Skin epidermis (tissue), 12 donors: Measurements from ENCODE around the gene DOLK.
"Not testable (repeated sequence)": the region's sequence is repeated elsewhere in the genome, so short reads cannot be mapped to it uniquely, and the experiment has no call there.

ENCODE experiments used
- H3K27ac ChIP-seq, 21 experiments: fragments of 200-600 bp; sonication (generic) in 11 of 21; one replicate each; pipeline ENCODE4 v1.5.0; 2020; ENCODE audit warnings: mild to moderate bottlenecking in 3 of 21, inconsistent platforms in 2 of 21, moderate library complexity in 2 of 21
- H3K4me3 ChIP-seq, 7 experiments: fragments of 200-600 bp; sonication (generic) in 2 of 7; one replicate each; pipeline ENCODE4 v1.5.0; 2020; ENCODE audit warnings: inconsistent platforms in 2 of 7, mild to moderate bottlenecking in 2 of 7, moderate library complexity in 1 of 7

Gene DOLK

GRCh38 chr9:128947527-128948301 lies at the start of gene DOLK, which contains the start of gene NUP188:
TSS of gene DOLK (minus strand) at chr9:128947603. CDS start at chr9:128947303, 300 bp downstream.
TSS of gene NUP188 (plus strand) at chr9:128947699. CDS start at chr9:128947720, 21 bp downstream.
- H3K27ac ChIP-seq, result peak within 1 kb of the TSS; percentile 67 to 98 (median 94)
- H3K4me3 ChIP-seq, result peak within 1 kb of the TSS; percentile 60 to 96 (median 74)

DNA sequence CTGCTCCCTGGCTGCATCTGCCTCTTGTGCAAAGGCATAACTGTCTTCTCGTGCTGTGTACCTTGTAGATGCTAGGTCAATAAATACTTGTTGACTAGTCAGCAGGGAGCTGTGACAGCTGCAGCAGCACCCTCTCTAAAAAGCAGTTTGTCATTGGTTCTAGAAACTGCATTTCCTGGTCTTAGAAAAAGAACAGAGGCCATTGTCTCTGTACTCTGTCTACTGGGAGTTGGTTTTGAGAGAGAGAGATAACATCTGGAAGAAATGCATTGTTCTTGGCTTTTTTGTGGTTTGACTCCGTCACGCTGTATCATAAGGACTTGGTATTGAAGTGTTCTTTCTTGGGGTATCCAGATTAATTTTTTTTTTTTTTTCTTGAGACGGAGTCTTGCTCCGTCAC lies 48.4 kb upstream of the DOLK start:
- no peak overlapping the region for H3K4me3 ChIP-seq
- no peak overlapping the region for H3K27ac ChIP-seq

- no peak overlapping the region for H3K27ac ChIP-seq
These were observed 45.6 kb upstream of the DOLK start for GRCh38 chr9:128992995-128993394.

DNA sequence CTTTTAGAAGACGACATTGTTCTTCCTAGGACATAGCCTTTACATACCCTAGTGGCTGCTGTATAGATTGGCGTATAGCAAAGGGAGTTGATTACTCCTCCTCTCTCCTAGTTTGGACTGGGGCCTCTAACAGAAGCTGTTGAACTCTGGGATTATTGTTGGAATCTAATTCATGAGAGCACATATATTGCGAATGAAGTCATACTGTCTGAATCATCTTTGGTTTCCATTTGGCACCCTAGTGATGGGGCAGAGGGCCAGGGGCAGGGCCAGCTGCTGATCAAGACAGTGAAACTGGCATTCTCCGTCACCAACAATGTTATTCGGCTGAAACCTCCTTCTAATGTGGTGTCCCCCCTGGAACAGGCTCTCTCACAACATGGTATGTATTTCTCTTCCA lies 40.4 kb upstream of the DOLK start:
- Histone ChIP-seq H3K4me3 (no peak overlapping the region), H3K27ac (peak overlapping the region in 10 of 21 experiments; percentile 5 to 69 (median 40))

More at GRCh38 chr9:128992995-128993394, 45.6 kb upstream of the DOLK start:
- no peak overlapping the region for H3K4me3 ChIP-seq

DNA sequence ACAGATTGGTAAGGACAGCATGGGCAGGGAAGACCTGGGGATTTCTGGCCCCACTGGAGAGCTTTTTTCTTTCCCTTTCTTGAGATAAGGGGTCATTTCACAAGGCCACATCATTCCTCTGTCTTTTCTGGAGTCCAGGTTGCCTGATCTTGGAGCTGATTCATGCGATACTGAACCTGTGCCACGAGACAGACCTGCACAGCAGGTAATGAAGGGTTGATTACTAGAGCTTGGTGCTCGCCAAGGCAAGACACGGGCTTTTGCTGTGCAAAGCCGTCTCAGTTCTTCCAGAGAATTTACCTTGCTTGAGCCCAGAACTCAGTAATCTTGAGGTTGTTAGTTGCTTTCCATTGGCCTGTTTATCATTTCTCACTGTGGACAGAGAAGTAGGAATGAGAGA lies 39.3 kb upstream of the DOLK start:
- Histone ChIP-seq H3K27ac (peak overlapping the region in 3 of 21 experiments; percentile 14 to 35 (median 33)), H3K4me3 (no peak overlapping the region)

GRCh38 chr9:128983536-128983935 lies 36.1 kb upstream of the DOLK start:
- Histone ChIP-seq H3K27ac (no peak overlapping the region), H3K4me3 (no peak overlapping the region)

DNA sequence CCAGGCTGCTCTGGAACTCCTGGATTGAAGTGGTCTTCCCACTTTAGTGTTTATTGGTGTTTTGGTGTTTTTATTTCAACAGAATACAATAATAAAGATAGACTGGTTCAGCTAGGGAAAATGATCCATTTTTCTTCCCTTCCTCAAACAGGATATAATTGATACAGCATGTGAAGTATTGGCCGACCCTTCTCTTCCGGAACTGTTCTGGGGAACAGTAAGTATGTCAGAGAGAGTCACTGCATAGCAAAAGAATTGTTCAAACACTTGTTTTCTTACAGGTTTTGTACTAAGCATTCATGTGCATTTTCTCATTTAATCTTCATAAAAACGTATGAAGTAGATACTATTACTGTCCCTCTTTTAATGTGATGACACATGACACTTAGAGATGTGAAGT lies 31.7 kb upstream of the DOLK start:
- H3K4me3 ChIP-seq, result no peak overlapping the region
- no peak overlapping the region for H3K27ac ChIP-seq

- H3K27ac ChIP-seq, result no peak overlapping the region
- no peak overlapping the region for H3K4me3 ChIP-seq
These were observed 25.6 kb upstream of the DOLK start for GRCh38 chr9:128972956-128973355.

DNA sequence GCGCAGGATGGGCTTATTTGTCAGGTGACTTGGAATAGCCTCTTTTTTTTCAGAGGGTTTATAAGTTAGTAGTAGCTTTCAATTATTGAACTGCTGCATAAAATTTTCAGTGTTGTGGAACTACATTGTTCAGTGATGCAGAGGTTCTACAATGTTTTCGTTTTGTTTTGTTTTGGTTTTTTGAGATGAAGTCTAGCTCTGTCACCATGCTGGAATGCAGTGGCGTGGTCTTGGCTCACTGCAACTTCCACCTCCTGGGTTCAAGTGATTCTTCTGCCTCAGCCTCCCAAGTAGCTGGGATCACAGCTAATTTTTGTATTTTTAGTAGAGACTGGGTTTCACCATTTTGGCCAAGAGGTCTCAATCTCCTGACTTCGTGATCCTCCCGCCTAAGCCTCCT lies 22.1 kb upstream of the DOLK start:
- Histone ChIP-seq H3K27ac (no peak overlapping the region), H3K4me3 (no peak overlapping the region)

DNA sequence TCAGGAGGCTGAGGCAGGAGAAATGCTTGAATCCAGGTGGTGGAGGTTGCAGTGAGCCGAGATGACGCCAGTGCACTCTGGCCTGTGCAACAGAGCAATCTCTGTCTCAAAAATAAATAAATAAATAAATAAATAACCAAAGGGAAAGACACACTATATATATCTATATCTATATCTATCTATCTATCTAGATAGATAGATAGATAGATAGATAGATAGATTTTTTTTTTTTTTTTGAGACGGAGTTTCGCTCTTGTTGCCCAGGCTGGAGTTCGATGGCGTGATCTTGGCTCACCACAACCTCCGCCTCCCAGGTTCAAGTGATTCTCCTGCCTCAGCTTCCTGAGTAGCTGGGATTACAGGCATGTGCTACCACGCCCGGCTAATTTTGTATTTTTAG lies 14.0 kb upstream of the DOLK start:
- not testable (repeated sequence) for H3K4me3 ChIP-seq, H3K27ac ChIP-seq

DNA sequence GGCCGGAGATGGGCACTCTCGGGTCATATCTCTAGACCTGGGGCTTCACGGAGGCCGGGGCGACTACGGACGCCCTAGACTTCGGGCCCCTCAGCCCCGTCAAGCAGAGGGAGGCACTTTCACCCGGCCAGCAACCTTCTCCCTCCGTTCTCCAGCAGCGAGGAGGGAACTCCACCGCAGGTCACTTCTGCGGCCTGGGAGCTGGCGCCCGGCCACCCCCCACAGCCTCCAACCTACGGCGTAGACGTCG lies 201 bp downstream of the DOLK start:
- Histone ChIP-seq H3K27ac (peak overlapping the region; percentile 23 to 98 (median 94)), H3K4me3 (peak overlapping the region; percentile 60 to 96 (median 74))

DNA sequence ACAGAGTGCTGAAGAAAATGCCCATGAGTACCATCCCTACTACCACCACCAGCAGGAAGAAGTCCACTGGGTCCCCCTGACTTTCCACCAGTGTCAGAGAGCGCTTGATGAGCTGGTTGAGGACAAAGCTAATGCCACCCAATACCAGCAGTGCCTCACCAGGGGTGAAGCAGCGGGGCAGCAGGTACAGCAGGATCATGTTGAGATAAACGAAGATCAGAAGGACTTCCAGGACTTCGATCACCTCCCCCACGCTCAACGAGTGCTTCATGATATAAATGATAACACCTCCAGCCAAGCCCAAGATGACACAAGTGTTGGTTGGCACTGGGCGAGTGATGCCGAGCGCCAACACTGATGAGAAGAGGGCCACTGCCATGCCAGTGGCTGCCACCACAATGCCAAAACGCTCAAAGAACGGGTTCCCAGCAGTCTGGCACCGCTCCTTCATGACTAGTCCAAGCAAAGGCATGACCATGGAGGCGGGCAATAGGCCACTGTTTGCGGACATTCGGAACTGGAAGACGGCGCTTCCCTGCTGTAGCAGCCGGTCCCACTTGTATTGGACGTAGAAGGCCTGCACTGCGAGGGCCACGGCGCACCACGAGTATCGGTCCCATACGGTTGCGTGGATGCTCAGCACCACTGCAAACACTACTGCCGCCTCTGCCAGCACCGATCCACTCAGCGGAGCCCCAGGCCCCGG lies 679 bp downstream of the DOLK start:
- Histone ChIP-seq H3K27ac (peak overlapping the region; percentile 23 to 98 (median 94)), H3K4me3 (peak overlapping the region; percentile 60 to 96 (median 74))

DNA sequence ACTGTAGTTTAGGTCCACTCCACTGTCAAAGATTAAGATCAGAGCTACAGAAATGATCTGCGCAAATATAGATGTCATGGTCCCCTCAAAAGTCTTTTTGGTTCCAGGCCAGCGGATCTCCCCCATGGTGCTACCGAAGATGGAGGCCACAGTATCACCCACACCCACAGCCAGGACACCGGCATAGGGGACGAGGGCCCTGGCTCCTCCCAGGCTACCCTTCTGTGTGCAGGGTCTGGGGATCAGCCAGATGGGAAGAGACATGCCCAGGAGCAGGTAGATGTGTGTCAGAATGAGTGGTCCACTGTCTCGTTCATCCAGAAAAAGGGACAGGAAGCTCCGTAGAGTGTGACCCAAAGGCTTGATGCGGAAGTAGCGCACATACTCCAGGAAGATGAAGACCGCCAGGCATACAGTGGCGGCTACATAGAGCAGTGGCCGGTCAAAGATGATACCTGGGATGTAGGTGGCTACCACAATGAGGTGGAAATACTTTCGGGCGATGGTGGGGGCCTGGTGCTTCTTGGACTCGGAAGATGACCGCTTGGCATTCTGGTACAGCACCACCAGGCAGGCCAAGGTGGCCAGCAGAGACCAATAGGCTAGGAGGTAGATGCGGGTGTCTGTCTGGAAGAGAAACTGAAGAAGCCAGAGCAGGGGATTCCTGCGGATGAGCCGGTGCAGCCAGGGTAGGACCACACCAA lies 1.5 kb downstream of the DOLK start:
- Histone ChIP-seq H3K4me3 (peak overlapping the region in 1 of 7 experiments; percentile 60), H3K27ac (peak overlapping the region in 3 of 21 experiments; percentile 97 to 98 (median 98))

- H3K4me3 ChIP-seq, H3K27ac ChIP-seq: not testable (repeated sequence)
These were observed 2.4 kb downstream of the DOLK start for GRCh38 chr9:128944966-128945365.

DNA sequence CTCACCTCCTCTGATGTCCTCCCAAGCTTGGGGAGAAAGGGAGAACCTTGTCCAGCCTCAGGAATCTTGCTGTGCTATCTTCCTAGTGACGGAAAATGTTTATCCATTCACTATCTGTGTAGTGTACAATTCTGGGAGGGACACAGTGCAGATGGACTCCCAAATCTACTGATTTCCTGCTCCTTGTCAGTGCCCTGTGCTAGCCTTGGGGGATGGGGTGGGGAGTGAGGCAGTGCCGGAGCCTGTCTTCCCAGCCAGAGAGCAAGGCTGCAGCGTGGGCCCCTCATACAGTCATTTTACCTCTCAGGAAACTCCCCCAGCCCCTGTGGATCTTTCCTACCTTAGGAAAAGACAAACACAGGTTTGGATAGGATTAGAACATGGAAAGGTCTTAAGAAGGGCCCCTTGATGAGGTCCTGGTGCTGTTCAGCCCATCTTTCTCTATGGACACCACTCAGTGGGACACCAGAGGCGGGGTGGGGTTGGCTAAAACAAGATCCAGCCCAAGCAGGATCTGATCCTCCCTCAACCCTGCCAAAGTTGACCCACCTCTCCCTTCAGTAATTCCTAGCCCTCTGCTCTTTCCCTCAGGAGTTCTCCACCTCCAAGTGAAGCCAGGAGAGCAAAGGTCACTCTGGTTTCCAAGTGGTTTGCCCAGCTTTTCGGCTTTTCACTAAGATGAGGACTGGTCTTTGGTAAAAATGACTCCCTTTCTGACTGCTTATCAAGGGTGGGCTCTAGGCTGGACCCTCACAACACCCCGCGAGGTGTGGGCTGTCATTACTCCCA lies 3.4 kb downstream of the DOLK start:
- H3K27ac ChIP-seq, result peak overlapping the region in 4 of 21 experiments; percentile 33 to 73 (median 35)
- H3K4me3 ChIP-seq, result no peak overlapping the region

DNA sequence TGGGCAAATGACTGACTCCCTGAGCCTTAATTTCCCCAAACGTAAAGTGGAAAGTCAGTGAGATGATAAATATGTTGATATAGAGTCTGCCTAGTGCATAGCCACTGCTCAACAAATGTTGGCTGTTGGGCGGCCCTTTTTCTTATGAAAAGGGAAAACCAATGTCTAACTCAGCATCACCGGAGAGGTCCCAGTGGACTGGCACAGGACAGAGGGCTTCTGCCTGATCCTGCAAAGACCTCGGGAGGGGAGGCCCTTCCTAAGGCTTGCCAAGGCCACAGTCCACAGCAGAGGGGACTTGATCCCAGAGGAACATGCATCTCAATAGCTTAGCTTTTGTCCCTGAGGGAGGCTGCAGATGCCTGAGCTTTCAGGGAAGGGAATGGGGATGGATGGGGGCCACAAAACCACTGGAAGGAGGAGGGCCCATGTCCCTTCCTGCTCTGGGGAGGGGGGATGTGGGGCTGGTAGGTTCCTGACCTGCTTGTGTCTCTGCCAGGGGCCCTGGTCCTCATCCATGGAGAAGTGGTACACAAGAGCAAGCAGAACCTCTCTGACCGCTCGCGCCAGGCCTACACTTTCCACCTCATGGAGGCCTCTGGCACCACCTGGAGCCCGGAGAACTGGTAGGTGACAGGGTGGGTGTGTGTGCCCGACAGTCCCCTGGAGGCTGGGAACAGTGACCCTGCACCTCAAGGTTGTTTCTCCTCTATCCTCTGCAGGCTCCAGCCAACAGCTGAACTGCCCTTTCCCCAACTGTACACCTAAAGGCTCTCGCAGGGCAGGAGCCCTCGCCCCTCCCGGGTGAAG lies 6.3 kb downstream of the DOLK start:
- peak overlapping the region in 11 of 21 experiments; percentile 1 to 58 (median 33) for H3K27ac ChIP-seq
- H3K4me3 ChIP-seq, result no peak overlapping the region

DNA sequence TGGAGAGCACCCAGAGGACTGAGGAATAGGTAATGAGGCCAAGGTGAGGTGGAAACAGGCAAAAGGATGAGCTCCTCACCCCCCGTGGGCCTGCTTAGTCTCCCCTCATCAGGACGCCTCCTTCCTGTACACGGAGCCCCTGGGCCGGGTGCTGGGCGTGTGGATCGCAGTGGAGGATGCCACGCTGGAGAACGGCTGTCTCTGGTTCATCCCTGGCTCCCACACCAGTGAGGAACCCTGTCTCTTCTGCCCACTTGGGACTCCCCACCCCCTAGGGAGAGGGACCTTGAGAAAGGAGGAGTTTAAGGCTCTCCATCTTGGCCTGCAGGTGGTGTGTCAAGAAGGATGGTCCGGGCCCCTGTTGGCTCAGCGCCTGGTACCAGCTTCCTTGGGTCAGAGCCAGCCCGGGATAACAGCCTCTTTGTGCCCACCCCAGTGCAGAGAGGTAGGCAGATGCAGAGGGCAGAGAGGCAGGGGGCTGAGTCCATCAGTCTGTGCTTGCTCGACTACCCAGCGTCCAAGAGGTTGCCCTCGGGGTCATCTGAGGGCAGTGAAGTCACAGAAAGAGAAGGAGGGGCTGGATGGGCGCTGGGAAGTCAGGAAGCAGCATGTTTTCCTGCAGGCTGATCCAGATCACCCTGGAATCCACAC lies 7.0 kb downstream of the DOLK start:
- Histone ChIP-seq H3K27ac (peak overlapping the region in 6 of 21 experiments; percentile 4 to 50 (median 34)), H3K4me3 (no peak overlapping the region)
